ENCODE results near the gene ANKRD63. TPM values are rescaled to one million over a fixed set of nuclear protein-coding genes. Genes with fewer than 3 reads are reported as not detected.

The ANKRD63 gene
- total RNA-seq, 1 donor, result 1.1 TPM

DNA sequence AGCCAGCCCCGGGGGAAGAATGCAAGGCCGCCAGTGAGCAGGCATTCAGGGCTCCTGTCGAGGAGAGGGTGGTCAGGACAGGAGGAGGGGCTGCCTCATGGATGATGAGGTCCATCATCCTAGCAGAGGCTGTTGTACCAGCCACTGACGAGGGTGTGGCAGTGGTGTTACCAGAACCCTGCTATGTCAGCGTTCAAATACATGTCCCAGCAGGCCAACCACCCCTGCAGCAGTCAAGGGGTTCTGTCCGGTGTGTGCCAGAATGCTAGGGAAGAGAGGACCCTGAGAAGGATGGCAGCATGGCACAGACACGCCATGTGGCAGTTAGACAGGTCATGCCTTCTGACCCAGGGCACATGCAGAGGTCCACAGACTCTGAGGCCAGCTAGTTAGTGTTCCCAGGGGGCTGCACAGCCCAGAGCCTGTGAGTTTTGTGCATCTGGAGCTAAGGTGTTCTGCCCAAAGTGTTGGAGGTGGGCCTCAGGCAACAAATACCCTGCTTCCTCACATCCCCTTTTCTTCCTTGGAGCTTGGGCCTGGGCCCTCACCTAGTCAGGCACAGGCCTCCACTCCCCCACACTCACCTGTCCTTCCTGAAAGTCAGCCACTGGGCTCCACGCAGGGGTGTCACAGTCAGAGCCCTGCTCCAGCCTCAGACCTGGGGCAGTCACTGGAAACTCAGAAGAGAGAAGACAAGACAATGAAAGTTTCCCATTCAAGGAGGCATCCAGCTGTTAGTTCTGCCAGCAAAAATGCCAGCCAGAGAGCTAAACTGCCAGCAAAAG lies 36.2 kb downstream of the ANKRD63 start:
- DNase-seq (ENCODE audit: low read depth in 2 of 3, low spot score in 2 of 3), result no peak

DNA sequence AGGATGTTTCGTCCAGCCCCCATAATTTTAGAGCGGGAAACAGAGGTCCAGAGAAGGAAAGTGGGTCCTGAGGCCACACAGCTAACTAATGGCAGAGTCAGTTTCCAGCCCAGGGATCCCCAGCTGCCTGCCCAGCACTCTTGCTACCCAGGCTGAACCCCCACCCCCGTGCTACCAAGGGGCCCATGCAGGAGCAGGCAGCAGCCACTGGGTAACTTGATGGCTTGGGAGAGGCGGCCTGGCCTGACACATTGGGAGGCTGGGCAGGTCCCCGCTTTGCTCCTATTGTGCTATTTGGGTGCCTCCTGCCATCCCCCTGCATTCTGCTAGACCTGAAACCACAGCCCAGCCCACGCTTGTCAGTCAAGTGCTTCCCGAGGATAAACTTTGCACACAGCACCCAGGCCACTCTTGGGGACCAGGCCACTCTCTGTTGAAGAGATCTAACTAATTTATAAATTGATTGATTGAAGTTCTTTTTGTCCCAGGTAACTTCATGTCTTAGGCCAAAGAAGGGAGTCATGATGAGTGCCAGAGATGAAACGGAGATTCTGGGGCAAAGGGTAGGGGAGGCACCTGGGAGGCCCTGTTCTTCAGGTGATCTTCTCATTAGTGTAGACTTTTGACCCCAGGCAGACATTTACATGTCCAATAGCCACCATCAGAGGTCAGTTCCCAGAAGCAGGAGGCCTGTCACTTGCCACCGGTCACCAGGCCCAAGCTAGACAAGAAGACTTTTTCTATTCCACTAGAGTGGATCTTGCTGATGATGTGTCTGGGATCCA lies 37.0 kb downstream of the ANKRD63 start:
- DNase-seq (ENCODE audit: low read depth in 2 of 3, low spot score in 2 of 3), result no peak

DNA sequence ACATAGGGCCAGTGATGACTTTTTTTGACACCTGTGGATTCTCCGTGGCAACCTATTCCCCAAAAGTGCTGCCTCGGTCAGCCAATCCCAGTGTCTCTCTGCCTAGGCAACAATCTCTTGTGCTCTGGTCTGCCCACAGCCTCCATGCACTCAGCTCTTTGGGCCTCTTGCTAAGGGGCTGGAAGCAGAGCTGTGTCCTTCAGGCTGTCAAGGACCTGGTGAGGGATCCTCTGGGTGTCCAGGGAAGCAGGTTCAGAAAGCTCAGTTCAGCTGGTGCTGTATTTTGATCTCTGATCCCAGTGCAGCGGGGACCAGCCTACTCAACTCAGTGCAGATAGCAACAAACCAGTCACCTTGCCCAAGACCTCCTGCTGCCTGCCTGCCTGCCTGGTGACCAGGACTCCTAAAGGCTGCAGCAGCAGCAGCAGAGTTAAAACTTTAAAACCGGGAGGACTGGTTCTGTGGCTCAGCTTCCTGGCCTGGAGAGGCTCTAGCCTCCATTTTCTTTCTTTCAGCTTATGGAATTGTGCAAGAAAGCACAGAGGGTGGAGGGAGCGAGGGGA lies 37.8 kb downstream of the ANKRD63 start:
- no peak for DNase-seq (ENCODE audit: low read depth in 2 of 3, low spot score in 2 of 3)

DNA sequence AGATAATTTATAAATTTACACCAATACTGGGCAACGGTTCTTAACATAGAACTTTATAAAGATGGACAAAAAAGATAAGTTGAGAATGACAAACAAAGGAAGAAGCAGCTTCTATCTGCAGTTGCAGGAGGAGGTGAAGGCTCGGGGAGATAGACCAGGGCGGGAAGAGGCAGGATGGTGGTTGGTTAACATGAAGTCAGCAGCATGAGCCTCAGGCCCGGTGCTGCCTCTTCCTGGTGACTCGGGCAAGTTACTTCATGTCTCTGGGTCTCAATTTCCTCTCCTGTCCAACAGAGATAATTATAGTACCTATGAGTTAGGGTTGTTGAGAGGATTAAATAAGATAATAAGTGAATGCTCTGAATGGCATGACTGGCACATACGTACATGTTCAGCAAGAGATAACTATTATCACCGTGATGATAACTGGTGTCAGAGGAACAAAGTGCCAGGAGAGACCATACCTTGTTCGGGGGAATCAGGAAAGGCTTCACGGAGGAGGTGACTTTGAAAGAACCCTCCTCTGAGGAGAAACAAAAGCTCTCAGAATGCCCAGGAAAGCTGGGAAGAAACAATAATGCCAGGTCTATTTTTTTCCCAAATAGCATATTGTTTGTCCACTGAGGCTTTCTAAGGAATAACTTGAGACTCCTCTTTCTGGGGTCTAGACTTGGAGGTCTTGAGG lies 39.6 kb downstream of the ANKRD63 start:
- DNase-seq (ENCODE audit: low read depth in 2 of 3, low spot score in 2 of 3), result no peak

DNA sequence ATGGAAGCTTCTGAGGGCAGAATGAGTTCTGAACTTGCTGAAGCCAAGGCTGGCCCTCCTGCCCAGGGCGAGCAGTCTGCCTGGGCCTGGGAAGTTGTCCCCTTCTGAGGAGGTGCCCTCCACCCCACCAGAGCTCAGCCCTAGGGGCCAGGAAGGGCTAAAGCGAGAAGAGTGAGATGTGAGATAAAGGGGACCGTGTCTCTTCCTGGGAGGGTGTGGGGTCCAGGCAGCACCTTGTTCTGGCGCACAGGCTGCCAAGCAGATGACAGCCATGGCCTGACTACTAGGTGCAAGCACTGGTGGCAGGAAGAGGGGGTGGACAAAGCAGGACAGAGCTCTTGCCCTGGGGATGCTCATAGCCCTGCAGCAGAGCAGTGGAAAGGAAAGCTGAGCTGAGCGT lies 40.3 kb downstream of the ANKRD63 start:
- no peak for DNase-seq (ENCODE audit: low read depth in 2 of 3, low spot score in 2 of 3)

DNA sequence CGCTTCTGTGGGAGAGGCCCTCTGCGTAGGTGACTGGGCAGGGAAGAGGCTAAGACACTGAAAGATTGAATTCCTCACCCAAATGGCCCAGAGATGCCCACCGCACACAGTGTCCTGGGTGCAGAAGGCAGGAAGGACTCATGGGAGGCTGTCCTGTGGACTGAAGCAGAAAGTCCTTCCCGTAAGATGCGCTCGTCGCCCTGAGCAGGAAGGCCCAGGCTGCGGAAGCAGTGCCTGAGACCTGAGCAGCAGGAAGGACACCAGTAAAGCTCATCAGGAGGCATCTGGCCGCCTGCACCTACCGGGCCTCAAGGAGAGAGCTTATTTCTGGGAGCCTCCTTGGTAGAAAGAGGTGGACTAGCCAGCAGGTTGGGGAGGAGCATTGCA lies 40.7 kb downstream of the ANKRD63 start:
- no peak for DNase-seq (ENCODE audit: low read depth in 2 of 3, low spot score in 2 of 3)

DNA sequence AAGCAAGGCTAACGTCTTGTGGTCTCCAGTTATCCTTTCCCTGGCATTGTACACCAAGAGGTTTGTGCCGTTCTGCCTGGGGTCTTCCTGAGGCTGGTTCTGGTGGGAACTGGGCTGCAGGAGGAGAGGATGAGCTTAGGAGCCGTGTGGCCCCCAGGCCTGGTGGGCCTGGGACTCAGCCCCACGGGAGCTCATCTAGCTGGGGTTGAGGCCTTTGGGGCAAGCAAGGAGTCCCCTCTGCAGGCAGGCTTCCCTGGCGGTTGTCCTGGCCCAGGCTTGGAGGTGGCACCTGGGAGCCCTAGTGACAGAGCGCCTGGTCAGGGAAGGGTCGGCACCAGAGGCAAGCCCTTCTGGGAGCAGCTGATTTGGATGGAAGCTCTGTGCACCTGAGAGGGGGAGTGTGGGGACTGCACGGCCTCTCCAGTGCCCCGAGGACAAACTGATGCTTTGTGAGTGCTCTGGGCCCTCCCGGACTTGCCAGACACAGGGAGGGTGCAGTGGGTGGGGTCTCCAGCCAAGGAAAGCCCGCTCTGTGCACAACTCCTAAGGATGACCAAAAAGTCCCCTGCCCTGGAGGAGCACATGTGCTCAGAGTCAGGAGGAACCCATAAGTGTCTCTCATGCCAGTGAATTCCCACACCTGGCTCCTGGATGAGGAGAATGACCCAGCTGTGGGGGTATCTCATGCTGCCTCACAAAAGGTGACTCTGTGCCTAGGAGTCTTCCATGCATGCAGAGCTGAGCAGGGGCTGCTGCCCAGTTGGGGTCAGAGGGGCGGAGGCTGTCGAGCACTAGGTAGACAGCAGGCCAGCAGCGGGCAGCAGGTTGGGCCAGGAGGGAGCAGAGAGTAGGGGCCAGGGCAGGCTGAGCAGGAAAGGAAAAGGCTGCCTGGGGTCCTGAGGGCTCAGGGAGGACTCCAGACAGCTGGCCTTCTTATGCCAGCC lies 41.3 kb downstream of the ANKRD63 start:
- DNase-seq (ENCODE audit: low read depth in 2 of 3, low spot score in 2 of 3), result no peak

DNA sequence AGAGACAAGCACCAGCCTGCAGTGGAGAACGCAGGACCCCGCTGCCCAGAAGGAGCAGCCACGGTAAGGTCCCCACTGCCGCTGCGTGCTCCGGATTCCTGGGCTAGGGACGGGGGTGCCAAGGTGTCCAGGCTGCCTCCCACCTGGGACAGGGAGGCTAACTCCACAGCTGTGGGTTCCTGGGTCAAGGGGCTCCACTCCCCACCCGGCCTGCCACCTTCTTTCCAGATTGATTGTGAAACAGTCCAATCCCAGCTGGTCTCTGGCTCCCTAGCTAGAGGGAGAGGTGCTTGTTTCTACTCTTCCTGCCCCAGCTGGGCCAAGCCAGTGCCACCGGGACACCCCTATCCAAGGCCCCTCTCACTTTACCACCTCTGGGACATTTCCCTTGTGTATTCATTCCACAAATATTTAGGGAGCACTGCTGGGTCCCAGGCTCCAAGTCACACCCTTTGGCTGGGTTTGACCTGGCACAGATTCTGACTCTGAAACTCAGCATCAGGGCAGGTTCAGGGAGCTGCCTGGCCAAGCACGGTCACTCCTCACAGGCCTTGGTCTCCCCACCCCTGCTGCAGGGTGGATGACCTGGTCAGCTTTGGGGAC lies 42.1 kb downstream of the ANKRD63 start:
- DNase-seq (ENCODE audit: low read depth in 2 of 3, low spot score in 2 of 3), result no peak

DNA sequence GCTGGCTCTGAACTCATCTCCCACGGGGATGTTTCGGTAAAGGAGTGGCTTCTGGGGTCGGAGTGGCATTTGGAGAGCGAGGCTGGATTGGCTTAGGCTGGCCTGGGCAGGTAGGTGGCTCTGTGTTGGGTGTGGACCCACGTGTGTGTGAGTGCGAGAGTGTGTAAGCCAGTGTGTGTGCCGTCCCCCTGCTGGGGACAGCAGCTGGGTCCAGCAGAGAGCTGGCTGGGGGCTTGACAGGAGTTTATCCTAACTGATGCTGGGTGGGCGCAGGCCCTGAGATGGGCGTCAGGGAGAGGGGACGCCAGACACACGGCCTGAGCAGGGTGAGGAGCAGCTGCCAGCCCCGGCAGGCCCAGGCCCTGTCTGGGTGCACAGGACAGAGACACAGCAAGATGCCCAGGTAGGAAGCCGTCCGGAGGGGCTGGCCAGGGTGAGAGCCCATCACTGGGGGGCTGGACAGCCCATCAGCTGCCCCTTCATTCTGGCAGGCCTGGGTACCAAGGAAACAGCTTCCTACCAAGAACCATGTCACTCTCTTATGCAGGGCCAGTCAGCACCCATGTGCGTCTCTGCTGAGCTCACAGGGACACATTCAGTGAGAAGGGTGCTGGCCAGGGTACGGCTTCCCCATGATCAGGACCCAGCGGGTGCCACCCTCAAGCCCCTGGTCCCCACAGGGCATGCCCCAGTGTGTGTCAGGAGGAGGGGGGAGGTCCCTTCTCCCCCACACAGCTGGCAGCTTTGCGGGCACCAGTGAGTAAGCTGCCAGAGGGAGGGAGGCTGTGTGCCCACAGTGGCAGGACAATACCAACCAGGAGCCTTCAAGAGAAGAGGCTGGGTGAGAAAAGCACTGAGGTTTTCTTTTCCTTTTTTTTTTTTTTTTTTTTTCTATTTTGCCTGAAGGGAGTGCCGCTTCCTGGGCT lies 42.9 kb downstream of the ANKRD63 start:
- no peak for DNase-seq (ENCODE audit: low read depth in 2 of 3, low spot score in 2 of 3)

DNA sequence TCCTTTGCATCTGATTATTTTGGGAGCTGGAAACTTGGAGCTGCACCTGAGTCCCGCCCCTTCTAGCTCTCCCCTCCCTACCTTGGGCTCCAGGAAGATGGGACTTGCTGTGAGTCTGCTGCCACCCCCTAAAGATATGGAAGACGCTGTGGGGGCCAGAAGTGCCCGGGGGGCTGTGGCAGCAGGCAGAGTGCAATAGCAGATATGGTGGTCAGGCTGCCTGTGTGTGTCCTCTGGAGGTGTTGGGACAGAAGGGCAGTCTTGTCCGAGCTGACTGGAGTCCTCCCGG lies 43.5 kb downstream of the ANKRD63 start:
- DNase-seq (ENCODE audit: low read depth in 2 of 3, low spot score in 2 of 3), result no peak

DNA sequence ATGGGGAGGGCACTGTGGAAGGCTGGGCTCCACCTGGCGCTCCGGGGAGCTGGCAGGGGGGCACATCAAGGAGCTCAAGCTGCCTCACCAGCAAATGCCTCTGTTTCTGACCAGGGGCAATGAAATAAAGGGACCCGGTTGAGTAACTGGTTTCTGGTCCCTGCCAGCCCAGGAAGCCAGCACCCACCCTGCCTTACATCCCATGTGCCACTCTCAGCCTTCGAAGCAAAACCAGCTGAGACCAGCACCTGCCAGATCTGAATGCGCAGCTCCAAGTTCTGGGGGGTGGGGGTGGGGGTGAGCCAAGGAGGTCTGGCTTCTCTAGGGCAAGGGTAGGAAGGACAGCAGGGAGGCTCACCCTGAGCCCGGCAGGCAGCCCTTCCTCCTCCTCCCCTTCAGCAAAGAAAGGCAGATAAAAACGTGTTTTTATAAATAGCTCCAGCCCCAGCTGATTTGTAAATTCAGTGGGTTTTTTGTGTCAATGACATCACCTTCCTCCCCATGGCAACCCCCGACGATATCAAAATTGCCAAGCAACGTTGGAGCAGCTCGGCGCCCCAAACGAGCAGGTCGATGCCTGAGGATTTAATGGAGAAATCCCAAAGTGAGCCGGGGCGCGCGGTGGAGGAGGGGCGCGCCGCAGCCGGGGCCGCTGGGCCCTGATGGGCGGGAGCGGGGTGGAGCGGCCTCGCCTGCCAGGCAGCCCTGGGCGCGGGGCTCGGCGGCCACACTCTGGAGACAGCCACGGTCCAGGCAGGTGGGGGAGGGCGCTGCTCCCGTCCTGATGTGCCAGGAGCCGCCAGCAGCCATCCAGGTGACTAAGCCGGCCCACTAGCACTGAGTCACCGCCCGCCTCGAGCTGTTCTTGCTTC lies 44.1 kb downstream of the ANKRD63 start, which contains the start of gene PAK6:
Gene PAK6 (plus strand): TSS at position 532 of the 872 bp plus-strand sequence. CDS start 25,723 bp downstream, outside the sequence.
- peak in 2 of 3 donors; percentile 54 to 65 for DNase-seq (ENCODE audit: low read depth in 2 of 3, low spot score in 2 of 3)

DNA sequence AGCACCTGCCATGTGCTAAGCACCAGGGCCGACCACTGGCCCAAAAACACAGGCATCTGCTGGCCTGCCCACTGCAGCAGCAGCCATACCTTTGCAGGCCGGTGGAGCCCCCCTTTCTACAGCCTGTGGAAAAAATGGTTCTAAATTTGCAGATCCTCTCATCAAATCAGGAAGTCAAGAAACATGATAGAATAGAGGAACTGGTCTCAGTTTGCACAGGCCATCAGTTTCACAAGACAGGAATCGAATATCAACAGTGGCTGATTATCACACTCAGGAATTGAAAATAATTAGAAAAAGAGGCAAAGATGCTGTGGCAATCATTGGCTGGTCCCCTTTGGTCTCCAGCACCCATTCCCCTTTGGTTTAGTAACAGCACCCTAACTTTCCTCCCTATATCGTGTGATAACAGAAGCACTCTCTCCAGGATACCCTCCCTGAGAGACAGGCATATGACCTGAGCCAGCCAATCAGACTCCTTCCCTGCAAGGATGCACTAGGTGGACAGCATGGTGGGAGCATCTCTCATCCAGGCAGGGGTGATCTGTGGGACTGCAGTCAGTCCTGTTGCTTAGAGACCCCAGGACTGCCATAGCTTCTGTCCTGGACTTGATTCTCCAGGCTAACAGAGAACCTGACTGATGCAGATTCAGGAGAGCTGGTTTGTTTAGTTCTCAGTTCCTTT lies 47.5 kb downstream of the ANKRD63 start:
- DNase-seq (ENCODE audit: low read depth in 2 of 3, low spot score in 2 of 3), result peak in 1 of 3 donors; percentile 66

DNA sequence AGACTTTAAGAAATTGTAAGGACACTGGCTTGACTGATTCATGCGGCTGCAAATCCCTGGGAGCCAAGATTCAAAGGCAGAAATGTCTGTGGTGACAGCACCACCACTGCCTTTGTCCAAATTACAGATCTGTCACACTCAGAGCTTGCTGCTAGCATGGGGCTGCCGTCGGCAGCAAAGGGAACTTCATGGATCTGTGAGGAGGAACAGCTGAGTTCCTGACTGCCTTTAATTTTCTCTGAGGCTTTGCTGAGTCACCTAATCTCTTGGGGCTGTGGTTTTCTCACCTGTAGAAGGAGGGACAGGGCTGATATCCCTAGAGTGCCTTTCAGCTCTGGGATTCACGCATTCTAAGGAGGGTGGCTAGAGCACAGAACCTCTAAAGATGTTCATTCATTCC lies 48.1 kb downstream of the ANKRD63 start:
- DNase-seq (ENCODE audit: low read depth in 2 of 3, low spot score in 2 of 3), result no peak

DNA sequence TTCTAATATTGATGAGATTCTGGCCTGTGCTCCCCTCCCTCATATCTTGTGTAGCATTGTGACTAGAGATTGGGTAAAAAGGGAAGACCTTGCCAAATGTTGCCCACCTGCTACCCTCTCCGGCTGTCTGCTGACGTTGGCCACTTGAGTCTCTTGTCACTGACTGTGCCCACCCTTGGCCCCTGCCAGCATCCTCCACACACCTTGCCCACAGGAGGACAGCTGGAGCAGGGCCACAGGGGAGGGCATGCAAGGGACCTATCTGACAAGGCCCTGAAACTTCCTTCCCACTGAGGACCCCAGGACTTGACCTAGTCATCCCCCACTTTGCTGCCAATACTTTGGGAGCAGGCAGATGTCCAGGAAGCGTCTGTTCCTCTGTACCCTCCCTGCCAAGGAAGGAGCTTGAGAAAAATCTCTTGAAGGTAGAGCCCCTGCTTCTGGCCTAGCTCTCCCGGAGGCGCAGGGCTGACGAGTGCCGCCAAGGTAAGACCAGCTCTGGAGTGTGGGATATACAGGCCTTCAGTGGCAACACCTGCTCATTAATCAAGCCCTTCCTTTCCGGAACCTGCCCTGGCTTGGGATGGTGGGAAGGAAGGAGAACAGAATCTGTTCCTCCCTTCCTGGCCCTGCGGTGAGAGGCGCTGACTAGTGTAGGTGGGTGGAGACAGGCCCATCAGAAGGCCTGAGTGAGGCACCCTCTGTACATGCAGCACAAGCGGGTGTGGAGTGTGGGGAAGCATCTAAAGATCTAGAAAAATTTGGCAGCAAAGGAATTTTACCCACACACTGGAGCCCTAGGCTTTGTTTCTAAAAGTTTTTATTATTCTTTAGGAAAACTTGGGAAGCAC lies 48.9 kb downstream of the ANKRD63 start:
- DNase-seq (ENCODE audit: low read depth in 2 of 3, low spot score in 2 of 3), result no peak

DNA sequence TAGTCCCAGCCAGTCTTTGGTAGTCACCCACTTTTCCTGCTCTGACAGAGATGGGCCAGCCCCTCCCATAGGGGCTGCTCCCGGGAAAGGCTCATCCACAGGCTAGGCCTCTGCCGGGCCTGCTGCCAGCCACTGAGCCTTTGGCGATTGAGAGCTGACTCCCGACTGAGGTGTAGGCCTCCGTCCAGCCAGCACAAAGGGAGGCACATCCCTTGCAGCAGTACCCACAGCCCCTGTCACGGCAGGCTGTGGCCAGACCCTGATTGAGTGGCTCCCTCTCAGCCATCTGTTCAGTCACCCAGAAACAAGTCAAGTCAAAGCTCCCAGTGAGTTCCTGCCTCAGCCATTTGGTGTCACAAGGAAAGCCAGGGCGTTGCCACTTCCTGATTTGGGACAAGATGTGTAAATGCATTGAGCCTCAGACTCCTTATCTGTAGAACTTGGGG lies 50.2 kb downstream of the ANKRD63 start:
- no peak for DNase-seq (ENCODE audit: low read depth in 2 of 3, low spot score in 2 of 3)
